SK-N-SH (cell line): Measurements from ENCODE around the gene TMOD2. TPM values are rescaled to one million over a fixed set of nuclear protein-coding genes. Genes with fewer than 3 reads are reported as not detected.

Experiments used
- CTCF ChIA-PET: fragments of 300-600, 350-600 bp; formaldehyde crosslinking; extraction: SDS; loops from one replicate; lab custom pipeline; 2021; lab: Yijun Ruan, JAX
- POLR2A ChIA-PET: fragments of 350-600 bp; sonication (Branson Sonifier 250); formaldehyde crosslinking; extraction: SDS; loops from one replicate; lab custom pipeline; 2020; ENCODE audit warnings: antibody characterized with exemption, inconsistent platforms; lab: Yijun Ruan, JAX
- DNase-seq: peaks from one replicate; pipeline ENCODE4 v3.0.0; 2012
- H2AFZ ChIP-seq: fragments of 200-600 bp; sonication (generic); 2 replicates; pipeline ENCODE4 v1.8.1; 2016; ENCODE audit warnings: antibody characterized with exemption, mild to moderate bottlenecking, low read depth
- H3F3A ChIP-seq: fragments of 200-600 bp; sonication (generic); replicated peaks from 2 replicates; pipeline ENCODE3; 2016; ENCODE audit warnings: antibody characterized with exemption, mild to moderate bottlenecking; ENCODE audit not compliant: insufficient read depth
- H3K27ac ChIP-seq, 2 experiments: fragments of 200-500 bp in 1 of 2; fragments of 200-600 bp in 1 of 2; sonication (Bioruptor generic) in 1 of 2; sonication (generic), shearing (Covaris generic) in 1 of 2; 2 replicates each; pipeline versions ENCODE4 v1.5.1 to v1.6.1; 2014 to 2016; ENCODE audit warnings: low read depth in 2 of 2, inconsistent platforms in 1 of 2, low read length in 1 of 2, mild to moderate bottlenecking in 1 of 2, mixed read lengths in 1 of 2
- H3K27me3 ChIP-seq: fragments of 200-600 bp; sonication (generic), shearing (Covaris generic); 2 replicates; pipeline ENCODE4 v1.6.1; 2016; ENCODE audit warnings: mixed run types; ENCODE audit not compliant: insufficient read depth
- H3K36me3 ChIP-seq, 2 experiments: fragments of 200-500 bp in 1 of 2; fragments of 200-600 bp in 1 of 2; sonication (Bioruptor generic) in 1 of 2; sonication (generic) in 1 of 2; replicated peaks in 1 of 2; 2 replicates each; pipeline versions ENCODE3 to v1.5.1; 2014 to 2016; ENCODE audit warnings: low read length in 1 of 2, mild to moderate bottlenecking in 1 of 2; ENCODE audit not compliant: insufficient read depth in 2 of 2, control insufficient read depth in 1 of 2
- H3K4me1 ChIP-seq, 2 experiments: fragments of 200-500 bp in 1 of 2; fragments of 200-600 bp in 1 of 2; sonication (Bioruptor generic) in 1 of 2; sonication (generic), shearing (Covaris generic) in 1 of 2; 2 replicates each; pipeline versions ENCODE4 v1.5.1 to v1.6.1; 2014 to 2016; ENCODE audit warnings: low read depth in 1 of 2, low read length in 1 of 2, mixed run types in 1 of 2; ENCODE audit not compliant: insufficient read depth in 2 of 2, control insufficient read depth in 1 of 2
- H3K4me2 ChIP-seq: fragments of 200-600 bp; sonication (generic), shearing (Covaris generic); 2 replicates; pipeline ENCODE4 v1.6.1; 2017; ENCODE audit warnings: mixed run types
- H3K4me3 ChIP-seq, 2 experiments: fragments of 200-500 bp in 1 of 2; fragments of 200-600 bp in 1 of 2; sonication (Bioruptor generic) in 1 of 2; sonication (generic), shearing (Covaris generic) in 1 of 2; 2 replicates each; pipeline versions ENCODE4 v1.5.1 to v1.8.1; 2014 to 2016; ENCODE audit warnings: low read depth in 2 of 2, inconsistent platforms in 1 of 2, low read length in 1 of 2, mild to moderate bottlenecking in 1 of 2, mixed read lengths in 1 of 2, moderate library complexity in 1 of 2
- H3K79me2 ChIP-seq: fragments of 200-600 bp; sonication (generic); 2 replicates; pipeline ENCODE4 v1.8.1; 2017; ENCODE audit warnings: mild to moderate bottlenecking; ENCODE audit not compliant: insufficient read depth
- H3K9ac ChIP-seq: fragments of 200-600 bp; sonication (generic); 2 replicates; pipeline ENCODE4 v1.6.1; 2017; ENCODE audit warnings: mixed run types
- H3K9me2 ChIP-seq: fragments of 200-600 bp; sonication (generic); 2 replicates; pipeline ENCODE4 v1.6.1; 2017; ENCODE audit warnings: mixed run types
- H3K9me3 ChIP-seq: fragments of 200-600 bp; sonication (generic); 2 replicates; pipeline ENCODE4 v1.6.1; 2017; ENCODE audit warnings: mixed run types, mild to moderate bottlenecking, moderate library complexity
- H4K20me1 ChIP-seq: fragments of 200-600 bp; sonication (generic); 2 replicates; pipeline ENCODE4 v1.6.1; 2017; ENCODE audit warnings: mild to moderate bottlenecking, mixed run types; ENCODE audit not compliant: insufficient read depth
- CHD2 ChIP-seq: fragments of 150-350 bp; IDR thresholded peaks from 2 replicates; pipeline ENCODE4 v1.6.1; 2018; ENCODE audit warnings: low read length; ENCODE audit not compliant: partially characterized antibody
- ELF1 ChIP-seq: IDR thresholded peaks from 2 replicates; pipeline ENCODE4 v1.4.0; 2012
- EP300 ChIP-seq, 2 experiments: IDR thresholded peaks; 2 replicates each; pipeline versions ENCODE4 v1.4.0 to v1.6.1; 2012; ENCODE audit warnings: borderline replicate concordance in 1 of 2, low read depth in 1 of 2, low read length in 1 of 2
- EZH2phosphoT487 ChIP-seq: fragments of 200-600 bp; sonication (generic); IDR thresholded peaks from 2 replicates; pipeline ENCODE4 v1.6.1; 2017; ENCODE audit warnings: low read depth, mixed run types, mild to moderate bottlenecking, antibody characterized with exemption, moderate library complexity, borderline replicate concordance
- GABPA ChIP-seq: IDR thresholded peaks from 2 replicates; pipeline ENCODE4 v1.4.0; 2012; ENCODE audit warnings: low read depth, mild to moderate bottlenecking
- GATA2 ChIP-seq: sonication (generic); formaldehyde crosslinking; IDR thresholded peaks from 2 replicates; pipeline ENCODE4 v1.5.0; 2020; ENCODE audit warnings: mild to moderate bottlenecking, missing genetic modification reagents
- IRF3 ChIP-seq: fragments of 150-350 bp; IDR thresholded peaks from 2 replicates; pipeline ENCODE4 v1.6.1; 2016; ENCODE audit warnings: mild to moderate bottlenecking, low read depth, low read length
- JUND ChIP-seq: IDR thresholded peaks from 2 replicates; pipeline ENCODE4 v1.4.0; 2012
- NFIC ChIP-seq: IDR thresholded peaks from 2 replicates; pipeline ENCODE4 v1.4.0; 2012; ENCODE audit warnings: borderline replicate concordance
- PBX3 ChIP-seq: IDR thresholded peaks from 2 replicates; pipeline ENCODE4; 2012
- POLR2AphosphoS5 ChIP-seq: IDR thresholded peaks from 2 replicates; pipeline ENCODE4 v1.6.1; 2012; ENCODE audit warnings: low read depth, low read length
- RFX5 ChIP-seq: IDR thresholded peaks from 2 replicates; pipeline ENCODE4 v1.6.1; 2012; ENCODE audit warnings: mild to moderate bottlenecking, improper control_type of control experiment, low read length
- RXRA ChIP-seq: IDR thresholded peaks from 2 replicates; pipeline ENCODE4 v1.4.0; 2012; ENCODE audit warnings: low read depth, mild to moderate bottlenecking, borderline replicate concordance
- SIN3A ChIP-seq: IDR thresholded peaks from 2 replicates; pipeline ENCODE4 v1.6.1; 2012; ENCODE audit warnings: low read depth, mild to moderate bottlenecking, low read length, moderate library complexity, borderline replicate concordance
- TCF12 ChIP-seq: IDR thresholded peaks from 2 replicates; pipeline ENCODE4 v1.4.0; 2012
- TEAD4 ChIP-seq: IDR thresholded peaks from 2 replicates; pipeline ENCODE4 v1.4.0; 2012; ENCODE audit warnings: mild to moderate bottlenecking, borderline replicate concordance; ENCODE audit not compliant: insufficient read depth
- USF1 ChIP-seq: IDR thresholded peaks from 2 replicates; pipeline ENCODE4 v1.4.0; 2012; ENCODE audit warnings: low read depth, borderline replicate concordance
- YY1 ChIP-seq: IDR thresholded peaks from 2 replicates; pipeline ENCODE4 v1.4.0; 2012; ENCODE audit warnings: low read depth, mild to moderate bottlenecking
- WGBS: methylation state at CpG from one replicate; pipeline ENCODE4 v1.1.6; 2017; ENCODE audit warnings: low lambda C conversion rate; 5-methylcytosine and 5-hydroxymethylcytosine counted together
- polyA plus RNA-seq, 3 experiments: library from polyadenylated mRNA; depleted of rRNA; stranded (reverse); fragments of >200 nt; gene quantifications; 2 replicates each; pipeline ENCODE4 v1.2.3, GENCODE V29; 2012

TMOD2 gene
- polyA plus RNA-seq, 1 of the 3 experiments (the other 2 are of a cell fraction) = 2.7 TPM

- no peak for TF ChIP-seq PBX3
- TF ChIP-seq NFIC = no peak
- TF ChIP-seq POLR2AphosphoS5 = no peak
- no peak for TF ChIP-seq RFX5
- TF ChIP-seq TEAD4 = no peak
- no peak for TF ChIP-seq GABPA
- no peak for TF ChIP-seq RXRA
Measured at GRCh38 chr15:51714911-51715310, 36.5 kb upstream of the TMOD2 start (continued).

- Histone ChIP-seq H3K79me2 (no peaks in the 10 kb centered on the region), H3F3A (peaks cover 4% of the 10 kb centered on the region), H3K4me2 (no peak overlapping the region), H2AFZ (no peak overlapping the region), H3K27ac (no peak overlapping the region), H3K4me1 (peaks cover 0 to 10% of the 10 kb centered on the region in 2 experiments; a peak in 2 of 4 replicates), H3K9ac (no peak overlapping the region), H3K9me2 (no peaks in the 10 kb centered on the region), H3K27me3 (no peaks in the 10 kb centered on the region), H3K9me3 (no peaks in the 10 kb centered on the region), H3K36me3 (peaks cover 5 to 27% of the 10 kb centered on the region in 2 experiments), H3K4me3 (no peak overlapping the region), H4K20me1 (no peaks in the 10 kb centered on the region)
- WGBS = 64% methylated on average over 4 of the region's 4 CpGs
- CTCF ChIA-PET = interaction anchor here (0.9 to 3.5 kb wide), 2 partner anchors 58 to 68 kb away, joined by 3 to 9 read pairs; no protein-coding TSS in a partner anchor
- POLR2A ChIA-PET = no interaction called here
- TF ChIP-seq YY1 (no peak), ELF1 (no peak), JUND (no peak), SIN3A (no peak), CHD2 (no peak), RFX5 (no peak), TCF12 (no peak), IRF3 (no peak), GATA2 (CRISPR knock-in tag) (no peak), RXRA (no peak), EZH2phosphoT487 (no peak)
- DNase-seq = no peak
Measured at GRCh38 chr15:51718219-51718618, 33.2 kb upstream of the TMOD2 start.

- POLR2A ChIA-PET = no interaction called here
- no peaks in the 10 kb centered on the region for H3K27me3 ChIP-seq
- H3K27ac ChIP-seq = no peak overlapping the region; a peak in 1 of 4 replicates
- no peak overlapping the region for H2AFZ ChIP-seq
- TF ChIP-seq EP300 (IDR thresholded peaks at IDR 0.05; ENCODE audit: borderline replicate concordance in 1 of 2, low read depth in 1 of 2, low read length in 1 of 2) (no peak), SIN3A (no peak), USF1 (no peak)
- no peak overlapping the region for H3K4me3 ChIP-seq
- H3F3A ChIP-seq = peaks cover 4% of the 10 kb centered on the region
- H4K20me1 ChIP-seq = no peaks in the 10 kb centered on the region
- no peaks in the 10 kb centered on the region for H3K79me2 ChIP-seq
- peaks cover 7 to 29% of the 10 kb centered on the region in 2 experiments for H3K36me3 ChIP-seq
- peaks cover 0 to 9% of the 10 kb centered on the region in 2 experiments; a peak in 2 of 4 replicates for H3K4me1 ChIP-seq
- no peaks in the 10 kb centered on the region for H3K9me3 ChIP-seq
- CTCF ChIA-PET = interaction anchor here (0.9 to 3.5 kb wide), 2 partner anchors 58 to 69 kb away, joined by 3 to 9 read pairs; no protein-coding TSS in a partner anchor
- H3K9ac ChIP-seq = no peak overlapping the region
- H3K9me2 ChIP-seq = no peaks in the 10 kb centered on the region
- 93% methylated on average over 3 of the region's 3 CpGs for WGBS
- no peak overlapping the region for H3K4me2 ChIP-seq
- no peak for DNase-seq
Measured at GRCh38 chr15:51718746-51719145, 32.7 kb upstream of the TMOD2 start.
